ENCODE measurements around the gene ARL5C.
"Not testable (repeated sequence)": the region's sequence is repeated elsewhere in the genome, so short reads cannot be mapped to it uniquely, and the experiment has no call there.

Gene ARL5C

GRCh38 chr17:39194089-39194984 is 28.4 kb upstream of the ARL5C start:
- DNase-seq = no peak

GRCh38 chr17:39193346-39193745 is 27.4 kb upstream of the ARL5C start:
- DNase-seq = no peak

GRCh38 chr17:39192901-39193300 is 26.9 kb upstream of the ARL5C start:
- no peak for DNase-seq

- DNase-seq = no peak
These were observed 26.0 kb upstream of the ARL5C start for GRCh38 chr17:39191750-39192510.

GRCh38 chr17:39187152-39187830 is 21.3 kb upstream of the ARL5C start:
- DNase-seq = no peak

GRCh38 chr17:39186481-39187002 is 20.6 kb upstream of the ARL5C start:
- DNase-seq = no peak

GRCh38 chr17:39183720-39184119 is 17.8 kb upstream of the ARL5C start:
- no peak for DNase-seq

- DNase-seq = no peak
These were observed 17.1 kb upstream of the ARL5C start for GRCh38 chr17:39183045-39183444.

GRCh38 chr17:39181303-39181702 is 15.3 kb upstream of the ARL5C start:
- no peak for DNase-seq

- DNase-seq = no peak
These were observed 12.6 kb upstream of the ARL5C start for GRCh38 chr17:39178536-39178935.

GRCh38 chr17:39177256-39177655 is 11.3 kb upstream of the ARL5C start:
- DNase-seq = no peak

- DNase-seq = no peak
These were observed 9.7 kb upstream of the ARL5C start for GRCh38 chr17:39175695-39176093.

GRCh38 chr17:39174920-39175694 is 9.1 kb upstream of the ARL5C start:
- peak; percentile 15 for DNase-seq

GRCh38 chr17:39173526-39174274 is 7.7 kb upstream of the ARL5C start:
- DNase-seq = no peak

- no peak for DNase-seq
These were observed 7.1 kb upstream of the ARL5C start for GRCh38 chr17:39173080-39173479.

- DNase-seq = peak; percentile 41
These were observed 6.0 kb upstream of the ARL5C start for GRCh38 chr17:39171933-39172332.

GRCh38 chr17:39170558-39170957 is 4.6 kb upstream of the ARL5C start:
- DNase-seq = no peak

- DNase-seq = no peak
These were observed 4.1 kb upstream of the ARL5C start for GRCh38 chr17:39170109-39170508.

- DNase-seq = no peak
These were observed 3.6 kb upstream of the ARL5C start for GRCh38 chr17:39169518-39169917.

GRCh38 chr17:39169101-39169500 is 3.1 kb upstream of the ARL5C start:
- DNase-seq = no peak

GRCh38 chr17:39168503-39168902 is 2.5 kb upstream of the ARL5C start:
- DNase-seq = not testable (repeated sequence)

- no peak for DNase-seq
These were observed 1.5 kb upstream of the ARL5C start for GRCh38 chr17:39167476-39167875.
